OCI-M1 (cell line): ENCODE measurements around the gene NDUFV2.
A peak's percentile ranks its signal among the peaks of the same experiment; 100 is the strongest.
"Not testable (repeated sequence)": the region's sequence is repeated elsewhere in the genome, so short reads cannot be mapped to it uniquely, and the experiment has no call there.

ENCODE experiments used
- DNase-seq: peaks from one replicate; lab custom pipeline; 2025; lab: John Stamatoyannopoulos, UW

NDUFV2 gene

DNA sequence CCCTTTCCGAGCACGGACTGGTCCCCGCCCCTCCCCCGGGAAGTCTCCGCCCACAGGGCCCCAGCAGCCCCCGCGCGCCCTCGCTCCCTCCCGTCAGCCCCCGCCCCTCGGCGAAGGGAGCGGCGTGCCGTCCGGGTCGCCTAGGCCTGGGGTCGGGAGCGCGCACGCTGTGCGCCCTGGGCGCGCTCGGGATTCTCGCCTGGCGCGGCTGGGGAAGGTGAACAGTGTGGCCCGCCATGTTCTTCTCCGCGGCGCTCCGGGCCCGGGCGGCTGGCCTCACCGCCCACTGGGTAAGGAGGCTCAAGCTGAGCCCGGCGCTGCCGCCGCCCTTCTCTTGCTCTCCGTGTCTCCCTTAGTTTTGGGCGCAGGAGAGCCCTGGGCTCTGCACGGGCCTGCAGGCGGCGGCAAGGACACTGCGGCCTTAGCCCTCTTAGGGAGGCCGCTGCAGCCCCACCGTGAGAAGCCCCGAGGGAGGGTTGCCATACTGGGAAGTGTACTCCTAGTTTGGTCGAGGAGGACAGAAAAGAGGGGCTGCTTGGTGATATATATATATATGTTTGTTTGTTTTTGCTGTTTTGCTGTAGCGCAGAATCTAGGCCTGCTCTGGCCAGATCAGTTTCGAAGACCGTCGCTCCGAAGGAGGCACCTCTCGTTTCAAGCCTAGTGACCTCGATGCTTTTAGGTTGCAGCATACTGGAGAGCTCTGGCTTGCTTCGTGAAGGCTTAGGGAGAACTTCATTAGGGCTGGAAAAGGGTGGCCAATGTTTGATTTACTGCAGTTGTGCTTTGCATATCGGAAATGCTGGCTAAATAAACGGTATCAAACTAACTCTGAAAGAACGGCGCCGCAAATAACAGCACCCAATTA lies at the start of gene NDUFV2:
NDUFV2 (plus strand) TSS at position 192 of the 868 bp plus-strand sequence; CDS start at position 237, 45 bp downstream.
- peak; percentile 100 for DNase-seq

DNA sequence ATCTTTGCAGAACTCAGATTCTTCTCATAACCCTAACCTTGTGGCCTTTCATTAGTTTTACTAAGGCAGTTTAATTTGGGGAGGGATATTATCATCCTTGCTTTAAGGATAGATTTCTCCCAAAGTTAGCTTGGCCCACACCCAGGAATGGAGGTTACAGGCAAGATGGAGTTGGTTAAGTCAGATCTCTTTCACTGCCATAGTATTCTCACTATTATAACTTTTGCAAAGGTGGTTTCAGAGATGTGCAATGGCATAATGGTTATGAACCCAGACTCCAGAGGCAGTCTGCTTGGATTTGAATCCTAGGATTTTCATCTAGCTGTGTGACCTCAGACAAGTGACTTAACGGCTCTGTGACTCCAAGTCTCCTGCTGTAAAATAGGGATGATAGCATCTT lies 48.7 kb upstream of the NDUFV2 start:
- DNase-seq: no peak

DNA sequence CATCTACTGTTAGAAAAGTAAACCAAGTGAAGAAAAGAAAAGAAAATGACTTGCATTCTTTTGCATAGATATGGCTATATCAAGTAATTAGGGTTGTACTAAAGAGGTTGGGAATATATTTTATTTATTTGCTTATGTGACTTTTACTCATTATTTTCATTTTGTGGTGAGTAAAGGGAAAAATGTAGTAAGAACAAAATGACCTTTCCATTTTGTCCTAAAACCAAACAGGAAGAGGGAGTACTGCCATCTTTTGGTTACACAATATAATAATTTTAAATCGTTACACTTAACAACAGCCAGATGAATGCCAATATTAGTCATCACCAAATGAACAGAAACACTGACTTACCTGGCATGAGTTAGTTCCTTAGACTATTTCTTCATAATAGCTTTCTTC lies 47.3 kb upstream of the NDUFV2 start:
- DNase-seq: peak; percentile 86

DNA sequence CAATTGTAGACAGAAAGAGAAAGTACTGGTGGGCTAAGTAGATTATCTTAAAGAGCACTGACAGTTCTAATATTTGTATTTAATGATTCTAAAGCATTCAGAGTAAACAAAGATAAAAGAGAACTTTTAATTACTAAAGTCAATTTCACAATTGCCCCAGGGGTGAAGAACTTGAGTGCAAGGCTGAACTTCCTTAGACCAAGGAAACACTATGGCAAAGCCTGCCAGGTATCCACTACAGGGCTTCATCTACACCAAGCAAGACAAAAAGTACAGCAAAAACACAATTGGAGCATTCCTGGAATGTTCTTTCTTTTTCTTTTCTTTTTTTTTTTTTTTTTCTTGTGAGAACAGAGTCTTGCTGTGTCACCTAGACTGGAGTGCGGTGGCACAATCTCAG lies 46.9 kb upstream of the NDUFV2 start:
- DNase-seq: no peak

DNA sequence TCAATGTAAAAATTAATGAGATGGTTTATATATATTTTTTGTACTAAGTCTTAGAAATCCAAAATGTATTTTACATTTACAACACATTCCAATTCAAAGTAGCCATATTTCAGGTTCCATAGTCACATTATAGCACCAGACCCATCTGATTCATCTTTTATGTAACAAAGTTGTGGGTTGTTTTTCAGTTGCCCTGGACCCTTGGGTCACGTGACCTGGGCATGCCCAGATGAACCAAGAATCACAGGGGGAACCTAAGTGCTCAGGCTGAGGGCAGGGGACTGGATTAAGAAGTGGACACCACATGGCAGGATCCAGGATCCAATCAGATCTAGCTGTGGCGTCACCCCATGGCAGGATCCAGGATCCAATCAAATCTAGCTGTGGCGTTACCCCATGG lies 44.9 kb upstream of the NDUFV2 start:
- DNase-seq: no peak

DNA sequence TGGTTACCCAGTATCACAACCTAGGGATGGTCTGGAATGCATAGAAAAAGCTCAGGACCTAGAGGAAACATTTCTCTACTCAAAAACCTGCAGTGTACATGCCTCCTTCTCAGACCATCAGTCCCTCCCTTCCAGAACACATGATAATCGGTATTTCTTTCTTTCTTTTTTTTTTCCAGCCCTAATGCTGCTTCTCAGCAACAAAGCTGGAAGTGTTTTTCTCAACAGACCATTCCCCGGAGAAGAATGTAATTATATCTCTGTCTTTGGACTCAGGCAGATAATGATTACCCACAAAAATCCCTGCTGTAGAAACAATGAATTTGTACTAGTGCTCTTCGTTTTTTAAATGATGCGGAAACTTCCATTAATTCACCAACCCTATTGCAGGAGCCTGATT lies 44.1 kb upstream of the NDUFV2 start:
- DNase-seq: no peak

DNA sequence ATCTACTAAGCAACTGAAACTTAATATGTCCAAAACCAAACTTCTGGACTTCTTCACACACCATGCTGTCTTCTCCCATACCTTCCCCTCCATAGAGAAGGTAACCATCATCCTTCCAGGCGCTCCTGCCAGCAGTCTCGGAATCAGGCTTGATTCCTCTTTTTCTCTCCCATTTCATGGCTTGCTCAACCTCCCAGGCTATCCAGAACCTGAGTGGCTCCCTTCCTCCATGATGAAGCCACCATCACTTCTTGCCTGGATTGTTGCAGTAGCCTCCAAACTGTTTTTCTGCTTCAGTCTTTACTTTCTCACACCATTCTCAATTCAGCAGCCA lies 40.1 kb upstream of the NDUFV2 start:
- DNase-seq: no peak

DNA sequence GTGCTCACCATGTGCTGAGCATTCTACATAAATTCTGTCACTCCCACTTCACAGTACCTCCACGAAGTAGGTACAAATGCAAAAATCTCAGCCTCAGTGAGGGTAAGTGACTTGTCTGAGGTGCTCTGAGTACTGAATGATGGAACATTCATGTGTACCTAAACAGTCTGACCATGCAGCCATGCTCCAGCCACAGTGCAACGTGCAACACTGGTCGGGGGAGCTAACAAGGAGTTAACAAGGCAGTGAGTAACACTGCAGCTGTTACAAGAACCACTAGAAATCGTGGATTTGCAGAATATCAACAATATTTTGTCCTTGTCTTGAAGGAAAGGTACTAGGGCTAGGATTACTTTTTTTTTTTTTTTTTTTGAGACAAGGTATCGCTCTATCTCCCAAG lies 36.6 kb upstream of the NDUFV2 start:
- DNase-seq: no peak

DNA sequence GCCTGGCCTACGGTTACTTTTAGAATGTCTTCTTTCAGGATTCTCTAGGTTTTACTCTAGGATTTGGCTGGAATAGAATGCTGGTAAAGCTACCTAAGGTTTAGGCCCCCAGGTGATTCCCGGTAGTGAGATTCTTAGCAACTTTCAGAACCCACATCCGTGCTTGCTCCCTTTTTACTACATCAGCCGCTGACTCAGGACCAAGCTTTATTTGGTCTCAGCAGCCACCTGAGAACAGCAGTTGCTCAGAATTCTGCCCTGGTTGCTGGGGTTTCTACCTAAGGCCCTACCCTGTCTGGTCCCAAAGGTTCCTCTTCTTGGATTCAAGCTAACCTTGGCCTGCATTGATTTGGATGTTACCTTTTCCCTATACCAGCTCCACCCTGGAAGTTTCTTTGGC lies 36.1 kb upstream of the NDUFV2 start:
- DNase-seq: no peak

DNA sequence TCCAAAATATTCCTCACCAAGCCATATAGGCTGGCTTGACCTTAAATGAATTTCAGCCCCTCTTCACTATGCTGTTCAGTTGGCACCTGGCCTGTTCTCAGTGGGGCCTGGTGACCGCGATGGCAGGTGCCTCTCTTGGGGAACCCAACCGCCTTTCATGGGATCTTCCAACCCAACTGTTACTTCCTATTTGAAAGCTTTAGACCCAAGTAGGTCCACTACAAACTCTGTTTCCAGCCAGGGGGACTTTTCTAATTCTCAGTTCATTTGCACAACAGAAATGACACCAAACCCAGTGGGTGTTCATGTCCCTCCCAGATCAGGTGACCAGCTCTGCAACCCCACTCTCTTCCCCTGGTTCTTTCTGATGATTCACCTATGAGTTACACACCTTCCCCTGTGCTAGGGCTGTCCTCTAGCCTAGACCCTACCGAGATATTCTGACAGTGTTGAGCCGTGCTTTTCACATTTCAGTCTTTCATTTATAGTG lies 35.6 kb upstream of the NDUFV2 start:
- DNase-seq: no peak

DNA sequence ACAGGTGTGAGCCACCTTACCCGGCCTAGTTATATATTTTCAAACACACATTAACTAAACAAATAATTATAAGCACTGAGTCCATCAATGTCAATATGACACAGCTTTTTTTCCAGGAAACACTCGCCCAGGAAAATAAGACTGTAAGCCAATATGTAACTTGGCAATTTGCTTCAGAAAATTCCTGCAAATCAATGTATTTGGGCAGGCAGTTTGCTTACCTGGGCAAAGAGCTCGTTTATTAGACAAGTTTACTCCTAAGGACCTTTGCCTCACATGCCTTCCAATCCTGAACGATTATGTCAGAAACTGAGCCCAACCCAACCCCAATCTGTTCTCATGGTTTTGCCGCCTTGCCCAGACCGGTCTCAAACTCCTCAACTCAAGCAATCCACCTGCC lies 34.7 kb upstream of the NDUFV2 start:
- no peak for DNase-seq

DNA sequence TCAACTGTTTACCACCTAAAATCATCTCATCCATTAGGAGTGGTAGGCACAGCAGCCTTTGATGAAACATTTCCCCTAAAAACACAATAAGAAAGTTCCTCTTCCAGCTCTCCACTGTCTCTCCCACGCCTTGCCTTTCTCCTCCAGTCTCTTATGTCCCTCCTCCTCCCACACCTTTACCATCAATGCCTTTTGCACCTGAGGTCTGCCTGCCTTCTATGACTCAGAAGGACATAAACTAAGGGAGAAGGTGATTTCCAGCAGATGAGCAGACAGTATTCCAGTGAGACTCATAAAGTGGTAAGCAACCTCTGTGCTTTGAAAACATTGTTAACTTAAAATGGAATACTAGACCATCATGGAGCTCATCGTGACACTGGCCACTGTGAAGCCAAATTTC lies 34.2 kb upstream of the NDUFV2 start:
- DNase-seq: no peak

DNA sequence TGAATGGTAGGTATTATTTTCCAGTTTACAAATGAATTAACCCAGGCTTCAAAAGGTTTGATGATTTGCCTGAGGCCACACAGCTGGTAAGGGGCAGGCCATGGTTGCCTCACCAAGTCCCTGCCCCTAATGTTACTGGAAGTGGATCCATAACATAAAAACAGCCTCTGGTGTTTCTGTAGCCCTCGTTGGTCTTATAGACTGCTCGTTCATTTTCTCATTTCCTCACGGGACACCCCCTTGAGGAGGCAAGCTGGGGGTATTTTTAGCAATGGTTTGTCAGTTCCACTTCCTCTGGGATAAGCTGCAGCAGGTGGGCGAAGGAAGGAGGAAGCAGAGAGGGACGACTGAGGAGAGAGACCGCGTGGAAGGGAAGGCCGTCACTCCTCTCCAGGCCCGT lies 32.9 kb upstream of the NDUFV2 start:
- no peak for DNase-seq

DNA sequence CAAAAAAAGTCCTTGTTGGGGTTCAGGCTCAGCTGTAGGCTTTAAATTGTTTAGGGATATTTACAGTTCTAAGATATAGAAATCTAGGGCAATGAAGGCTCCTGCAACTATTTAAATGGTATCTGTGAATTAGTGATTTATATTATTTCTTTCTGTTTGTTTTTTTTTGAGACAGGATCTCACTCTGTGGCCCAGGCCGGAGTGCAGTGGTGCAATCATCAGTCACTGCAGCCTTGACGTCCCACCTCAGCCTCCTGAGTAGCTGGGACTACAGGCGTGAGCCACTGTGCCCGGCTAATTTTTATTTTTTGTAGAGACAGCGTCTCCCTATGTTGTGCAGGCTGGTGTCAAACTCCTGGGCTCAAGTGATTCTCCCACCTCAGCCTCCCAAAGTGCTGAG lies 32.3 kb upstream of the NDUFV2 start:
- no peak for DNase-seq

DNA sequence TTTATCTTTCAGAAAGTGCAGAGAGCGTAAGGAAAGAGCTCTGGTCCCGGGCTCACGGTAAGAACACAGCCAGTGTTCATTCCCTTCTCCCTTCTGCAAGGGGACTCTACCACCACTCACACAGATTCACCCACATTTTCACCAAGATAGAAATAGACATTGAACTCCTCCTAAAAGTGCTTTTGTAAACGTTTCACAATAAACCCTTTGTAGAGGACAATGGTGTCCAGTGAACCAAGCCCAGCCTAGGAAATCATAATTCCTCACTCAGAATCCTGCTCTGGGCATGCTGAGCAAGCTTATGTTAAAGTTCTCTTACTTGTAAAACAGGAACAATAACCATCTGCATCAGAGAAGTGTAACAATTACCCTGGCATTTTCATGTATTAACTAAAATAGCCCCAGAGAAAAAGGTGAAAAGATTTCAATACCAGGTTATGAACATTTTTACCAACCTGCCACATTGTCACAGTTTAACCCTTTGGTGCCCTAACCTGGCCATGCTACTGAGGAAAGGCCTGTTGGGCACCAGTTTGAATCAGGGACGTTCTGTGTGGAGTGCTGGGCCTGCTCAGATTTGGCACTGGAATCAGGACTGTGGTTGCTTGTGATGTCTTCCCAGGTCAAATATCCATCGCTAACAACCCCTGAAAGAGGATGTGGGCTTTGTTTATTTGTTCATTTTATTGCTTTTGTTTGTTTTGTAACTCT lies 22.5 kb upstream of the NDUFV2 start:
- DNase-seq: no peak

DNA sequence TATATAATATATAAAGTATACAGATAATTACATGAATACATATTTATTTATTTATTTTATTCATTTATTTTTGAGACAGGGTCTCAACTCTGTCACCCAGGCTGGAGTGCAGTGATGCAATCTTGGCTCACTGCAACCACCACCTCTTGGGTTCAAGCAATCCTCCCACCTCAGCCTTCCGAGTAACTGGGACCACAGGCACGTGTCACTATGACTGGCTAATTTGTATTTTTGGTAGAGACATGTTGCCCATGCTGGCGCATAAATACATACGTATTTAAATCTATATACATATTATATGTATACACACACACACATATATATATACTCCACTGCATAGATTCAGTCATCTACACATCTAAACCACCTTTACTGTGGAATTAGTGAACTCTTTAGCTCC lies 20.6 kb upstream of the NDUFV2 start:
- DNase-seq: peak; percentile 92

DNA sequence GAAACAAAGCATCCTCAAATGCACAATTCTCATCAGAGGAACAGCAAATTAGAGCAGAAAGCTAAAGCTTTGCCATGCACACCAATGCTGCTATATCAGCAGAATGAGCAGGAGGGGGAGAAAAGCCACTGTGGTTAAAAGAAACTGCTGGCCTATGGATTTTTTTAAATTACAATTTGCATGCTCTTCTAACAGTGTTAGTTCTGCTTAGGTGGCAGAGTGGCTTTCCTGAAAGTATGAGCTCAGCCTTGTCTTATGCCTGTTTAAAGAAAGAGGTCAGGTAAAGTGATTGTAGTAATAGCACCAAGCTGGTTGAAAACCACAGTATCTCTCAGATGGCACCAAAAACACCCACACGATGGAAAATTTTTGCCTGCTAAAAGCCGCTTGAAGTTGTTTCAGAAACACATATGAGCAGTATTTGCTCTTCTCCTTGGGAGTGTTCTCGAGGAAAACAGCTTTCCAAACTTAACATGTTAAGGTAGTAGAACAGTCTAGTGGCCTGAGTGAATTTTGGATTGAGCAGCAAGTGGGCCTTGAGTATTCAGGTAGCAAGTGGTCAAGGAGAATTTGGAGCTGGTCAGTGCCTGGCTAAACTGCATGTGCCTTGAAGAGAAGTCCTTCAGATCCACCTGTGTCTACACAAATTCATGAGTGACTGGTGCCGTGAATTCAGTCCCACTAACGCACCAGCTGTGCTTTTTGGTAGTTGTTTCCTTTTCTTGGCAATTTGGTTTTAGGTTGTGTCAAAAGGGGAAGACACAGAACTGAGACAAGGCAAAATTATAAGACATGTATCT lies 19.6 kb upstream of the NDUFV2 start:
- DNase-seq: peak; percentile 80

DNA sequence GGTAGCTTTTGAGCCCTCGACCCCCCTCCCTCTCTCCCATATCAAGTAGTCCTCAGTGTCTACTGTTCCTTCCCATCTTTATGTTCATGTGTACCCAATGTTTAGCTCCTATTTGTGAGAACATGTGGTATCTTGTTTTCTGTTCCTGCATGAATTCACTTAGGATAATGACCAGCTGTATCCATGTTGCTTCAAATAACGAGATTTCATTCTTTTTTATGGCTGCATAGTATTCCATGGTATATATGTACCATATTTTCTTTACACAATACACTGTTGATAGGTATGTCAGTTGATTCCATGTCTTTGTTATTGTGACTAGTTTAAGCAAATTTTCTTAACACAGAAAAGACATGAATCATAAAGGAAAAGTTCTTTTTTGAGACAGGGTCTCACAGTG lies 16.5 kb upstream of the NDUFV2 start:
- DNase-seq: no peak

DNA sequence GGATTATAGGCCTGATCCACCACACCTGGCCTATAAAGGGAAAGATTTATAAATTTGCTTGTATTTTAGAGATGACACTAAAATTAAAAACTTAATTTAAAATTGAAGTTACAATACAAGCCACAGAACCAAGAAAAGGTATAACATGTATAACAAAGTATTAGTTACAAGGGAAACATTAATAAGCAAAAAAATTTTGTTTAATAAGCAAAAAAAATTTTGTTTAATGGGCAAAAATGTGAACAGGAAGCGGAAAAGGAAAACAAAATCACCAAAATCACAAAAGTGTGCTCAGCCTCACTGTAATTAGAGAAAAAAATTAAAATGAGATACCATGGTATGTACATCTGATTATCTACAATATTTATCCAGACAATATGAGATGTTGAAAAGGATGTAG lies 15.9 kb upstream of the NDUFV2 start:
- no peak for DNase-seq

DNA sequence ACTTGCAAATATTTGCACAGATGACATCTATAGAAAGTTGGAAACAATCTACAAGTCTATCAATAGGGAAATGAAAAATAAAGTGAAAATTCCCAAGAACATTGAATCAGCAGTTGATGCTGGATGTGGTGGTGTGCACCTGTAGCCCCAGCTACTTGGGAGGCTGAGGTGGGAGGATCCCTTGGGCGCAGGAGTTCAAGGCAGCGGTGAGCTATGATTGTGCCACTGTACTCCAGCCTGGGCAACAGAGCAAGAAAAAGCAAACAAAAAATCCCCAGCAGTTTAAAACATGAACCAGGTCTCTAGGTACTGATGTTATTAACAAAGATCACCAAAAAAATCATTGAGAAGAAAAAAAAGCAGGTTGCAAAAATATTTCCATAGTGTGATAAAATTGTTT lies 15.4 kb upstream of the NDUFV2 start:
- no peak for DNase-seq

DNA sequence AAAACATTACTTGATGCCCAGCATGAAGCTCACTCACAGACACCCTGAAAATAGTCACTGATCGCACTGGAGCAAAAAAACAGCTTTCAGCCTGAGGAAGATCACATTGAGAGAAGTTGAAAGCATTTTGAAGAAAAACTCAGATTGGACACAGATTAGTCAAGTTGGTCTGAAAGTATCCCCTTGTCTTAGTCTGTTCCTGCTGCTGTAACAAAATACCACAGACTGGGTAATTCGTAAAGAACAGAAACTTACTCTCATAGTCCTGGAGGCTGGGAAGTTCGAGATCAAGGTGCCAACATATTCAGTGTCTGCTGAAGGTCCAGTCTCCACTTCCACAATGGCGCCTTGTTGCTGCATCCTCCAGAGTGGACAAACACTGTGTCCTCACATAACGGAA lies 14.2 kb upstream of the NDUFV2 start:
- no peak for DNase-seq

DNA sequence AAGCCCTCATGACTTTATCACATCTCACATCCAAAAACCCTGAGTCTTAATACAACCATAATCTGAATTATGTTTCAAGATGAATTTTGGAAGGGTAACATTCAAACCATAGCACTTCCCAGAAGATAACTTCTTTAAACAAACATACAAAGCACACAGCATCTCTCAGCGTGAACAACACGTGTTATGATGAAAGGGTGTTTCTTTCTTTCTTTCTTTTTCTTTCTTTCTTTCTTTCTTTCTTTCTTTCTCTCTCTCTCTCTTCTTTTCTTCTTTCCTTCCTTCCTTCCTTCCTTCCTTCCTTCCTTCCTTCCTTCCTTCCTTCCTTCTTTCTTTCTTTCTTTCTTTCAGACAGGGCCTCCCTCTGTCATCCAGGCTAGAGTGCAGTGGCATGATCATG lies 13.8 kb upstream of the NDUFV2 start:
- not testable (repeated sequence) for DNase-seq

DNA sequence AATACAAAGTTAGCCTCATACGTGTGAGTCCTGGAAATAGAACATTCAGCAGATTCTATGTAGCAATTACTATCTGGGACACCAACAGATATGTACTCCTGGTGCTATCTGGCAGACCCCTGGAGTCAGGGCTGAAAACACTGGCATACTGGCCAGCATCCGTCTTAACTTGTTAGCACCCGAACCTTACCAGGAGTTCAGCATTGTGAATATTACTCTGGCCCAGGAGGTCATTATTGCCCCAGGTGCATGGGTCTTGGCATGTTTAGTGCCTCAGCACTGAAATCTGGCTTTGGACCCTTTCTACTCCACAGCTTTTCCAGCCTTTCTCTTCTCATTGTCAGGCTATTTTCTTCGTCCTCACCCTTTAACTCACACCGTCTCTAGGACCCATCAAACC lies 11.9 kb upstream of the NDUFV2 start:
- DNase-seq: no peak
